Loucy (cell line): ENCODE data around the gene CASP8.

Experiments
- H2AFZ ChIP-seq: fragments of 200-600 bp; sonication (generic); 2 replicates; pipeline ENCODE4 v1.6.0; 2016; ENCODE audit warnings: antibody characterized with exemption, mild to moderate bottlenecking, low read length, moderate library complexity
- H3F3A ChIP-seq: fragments of 200-600 bp; 2 replicates; pipeline ENCODE4 v1.6.0; 2016; ENCODE audit warnings: antibody characterized with exemption, low read depth, mild to moderate bottlenecking
- H3K27me3 ChIP-seq: fragments of 200-600 bp; sonication (generic); 2 replicates; pipeline ENCODE4 v1.6.1; 2014; ENCODE audit warnings: low read length, mild to moderate bottlenecking; ENCODE audit not compliant: insufficient read depth, poor library complexity, severe bottlenecking
- H3K36me3 ChIP-seq: fragments of 200-600 bp; sonication (generic); 2 replicates; pipeline ENCODE4 v1.6.1; 2016; ENCODE audit warnings: low read length; ENCODE audit not compliant: insufficient read depth
- H3K4me1 ChIP-seq: fragments of 200-600 bp; sonication (generic); 2 replicates; pipeline ENCODE4 v1.5.1; 2014; ENCODE audit warnings: low read length, mild to moderate bottlenecking; ENCODE audit not compliant: insufficient read depth, poor library complexity, severe bottlenecking
- H3K4me2 ChIP-seq: fragments of 200-600 bp; sonication (generic); 2 replicates; pipeline ENCODE4 v1.6.0; 2014; ENCODE audit warnings: antibody characterized with exemption, low read length, low read depth, mild to moderate bottlenecking; ENCODE audit not compliant: poor library complexity, severe bottlenecking
- H3K4me3 ChIP-seq: fragments of 200-600 bp; sonication (generic); 2 replicates; pipeline ENCODE4 v1.5.1; 2014; ENCODE audit warnings: low read length, mild to moderate bottlenecking, mixed read lengths; ENCODE audit not compliant: poor library complexity, severe bottlenecking
- H3K79me2 ChIP-seq: fragments of 200-600 bp; sonication (generic); 2 replicates; pipeline ENCODE4 v1.6.1; 2014; ENCODE audit warnings: low read length; ENCODE audit not compliant: insufficient read depth
- H3K9ac ChIP-seq: fragments of 200-600 bp; sonication (generic); 2 replicates; pipeline ENCODE4 v1.6.0; 2014; ENCODE audit warnings: mild to moderate bottlenecking, low read depth, low read length, moderate library complexity; ENCODE audit not compliant: poor library complexity, severe bottlenecking
- H3K9me2 ChIP-seq: fragments of 200-600 bp; sonication (generic); replicated peaks from 2 replicates; pipeline ENCODE4 v1.6.1; 2016; ENCODE audit warnings: low read depth, low read length, mixed read lengths
- H3K9me3 ChIP-seq: fragments of 200-600 bp; sonication (generic); 2 replicates; pipeline ENCODE4 v1.6.1; 2014; ENCODE audit warnings: mild to moderate bottlenecking, antibody characterized with exemption, low read length, low read depth; ENCODE audit not compliant: insufficient read depth
- H4K20me1 ChIP-seq: fragments of 200-600 bp; sonication (generic); 2 replicates; pipeline ENCODE4 v1.6.0; 2014; ENCODE audit warnings: antibody characterized with exemption, low read length, mild to moderate bottlenecking; ENCODE audit not compliant: insufficient read depth, poor library complexity, severe bottlenecking
- EZH2phosphoT487 ChIP-seq: fragments of 200-600 bp; IDR thresholded peaks from 2 replicates; pipeline ENCODE4 v1.6.1; 2018; ENCODE audit warnings: antibody characterized with exemption, mild to moderate bottlenecking, moderate library complexity, borderline replicate concordance
- TF ChIP-seq, protein P1 (sequence below): fragments of 200-600 bp; sonication (generic); conservative IDR thresholded peaks from 2 replicates; pipeline ENCODE4 v1.5.1; 2014; ENCODE audit warnings: mild to moderate bottlenecking, antibody characterized with exemption, low read length

Gene CASP8

DNA sequence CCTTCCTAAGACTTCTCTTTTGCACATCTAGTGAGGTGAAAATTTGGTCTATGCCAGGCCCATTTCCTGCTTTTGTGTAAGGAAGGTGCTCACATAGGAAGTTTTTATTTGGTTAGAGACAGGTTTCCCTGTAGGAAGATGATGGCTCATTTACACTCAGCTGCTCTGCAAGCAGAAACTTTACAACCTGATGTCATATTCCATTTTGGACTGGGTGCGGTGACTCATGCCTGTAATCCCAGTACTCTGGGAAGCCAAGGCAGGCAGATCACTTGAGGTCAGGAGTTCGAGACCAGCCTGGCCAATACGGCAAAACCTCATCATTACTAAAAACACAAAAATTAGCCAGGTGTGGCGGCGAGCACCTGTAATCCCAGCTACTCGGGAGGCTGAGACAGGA is 41.6 kb upstream of the CASP8 start:
- H2AFZ ChIP-seq, result no peak overlapping the region
- H3K9me3 ChIP-seq, result no peaks in the 10 kb centered on the region
- no peak overlapping the region for H3K4me3 ChIP-seq
- H3K36me3 ChIP-seq, result peaks cover 55% of the 10 kb centered on the region; the same call in 1 of the 2 replicates
- no peaks in the 10 kb centered on the region for H3K9me2 ChIP-seq
- H4K20me1 ChIP-seq, result no peaks in the 10 kb centered on the region
- H3K4me1 ChIP-seq, result peaks cover 8% of the 10 kb centered on the region
- no peak overlapping the region for H3K4me2 ChIP-seq
- TF ChIP-seq, protein P1, sequence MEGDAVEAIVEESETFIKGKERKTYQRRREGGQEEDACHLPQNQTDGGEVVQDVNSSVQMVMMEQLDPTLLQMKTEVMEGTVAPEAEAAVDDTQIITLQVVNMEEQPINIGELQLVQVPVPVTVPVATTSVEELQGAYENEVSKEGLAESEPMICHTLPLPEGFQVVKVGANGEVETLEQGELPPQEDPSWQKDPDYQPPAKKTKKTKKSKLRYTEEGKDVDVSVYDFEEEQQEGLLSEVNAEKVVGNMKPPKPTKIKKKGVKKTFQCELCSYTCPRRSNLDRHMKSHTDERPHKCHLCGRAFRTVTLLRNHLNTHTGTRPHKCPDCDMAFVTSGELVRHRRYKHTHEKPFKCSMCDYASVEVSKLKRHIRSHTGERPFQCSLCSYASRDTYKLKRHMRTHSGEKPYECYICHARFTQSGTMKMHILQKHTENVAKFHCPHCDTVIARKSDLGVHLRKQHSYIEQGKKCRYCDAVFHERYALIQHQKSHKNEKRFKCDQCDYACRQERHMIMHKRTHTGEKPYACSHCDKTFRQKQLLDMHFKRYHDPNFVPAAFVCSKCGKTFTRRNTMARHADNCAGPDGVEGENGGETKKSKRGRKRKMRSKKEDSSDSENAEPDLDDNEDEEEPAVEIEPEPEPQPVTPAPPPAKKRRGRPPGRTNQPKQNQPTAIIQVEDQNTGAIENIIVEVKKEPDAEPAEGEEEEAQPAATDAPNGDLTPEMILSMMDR, result no peak
- TF ChIP-seq EZH2phosphoT487, result no peak
- H3K9ac ChIP-seq, result no peak overlapping the region
- H3K27me3 ChIP-seq, result no peaks in the 10 kb centered on the region
- no peaks in the 10 kb centered on the region for H3F3A ChIP-seq
- peaks cover 8% of the 10 kb centered on the region for H3K79me2 ChIP-seq

DNA sequence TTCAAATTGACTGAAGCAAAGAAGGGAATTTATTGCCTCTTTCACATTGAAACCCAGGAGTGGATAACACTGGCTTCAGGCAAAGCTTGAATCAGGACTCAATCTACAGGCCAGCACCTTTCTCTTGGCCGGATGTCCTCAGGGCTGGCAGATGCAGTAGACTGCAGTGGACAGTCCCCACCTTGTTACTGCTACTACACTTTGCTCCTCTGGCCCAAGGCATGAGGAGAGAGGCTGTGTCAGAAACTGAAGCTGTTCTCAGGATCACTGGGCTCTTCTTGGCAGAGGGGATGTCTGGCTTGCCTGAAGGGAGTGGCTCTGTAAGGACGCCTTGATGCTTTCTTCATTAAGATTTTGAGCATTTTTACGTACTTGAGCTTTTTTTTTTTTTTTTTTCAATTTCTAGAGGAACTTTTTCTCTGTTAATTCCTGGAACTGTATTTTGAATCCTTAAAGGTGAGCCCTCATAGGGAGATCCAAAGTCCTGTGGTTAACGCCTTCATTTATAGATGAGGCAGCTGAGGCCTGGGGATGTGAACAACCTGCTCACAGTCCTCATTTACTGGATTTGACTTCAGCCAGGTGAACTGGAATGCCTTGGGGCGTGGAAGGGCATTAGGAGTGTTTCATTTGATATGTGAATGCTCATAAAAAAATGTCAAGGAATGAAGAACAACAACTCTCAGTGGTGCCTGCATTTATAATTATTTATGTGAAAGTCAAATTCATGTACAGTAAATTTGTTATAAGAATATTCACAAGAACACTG is 40.8 kb upstream of the CASP8 start:
- Histone ChIP-seq H3K9me2 (no peaks in the 10 kb centered on the region), H2AFZ (no peak overlapping the region), H4K20me1 (no peaks in the 10 kb centered on the region), H3K9ac (no peak overlapping the region), H3K79me2 (peaks cover 8% of the 10 kb centered on the region), H3K4me1 (peaks cover 4% of the 10 kb centered on the region), H3F3A (no peaks in the 10 kb centered on the region), H3K4me2 (no peak overlapping the region), H3K27me3 (no peaks in the 10 kb centered on the region), H3K9me3 (no peaks in the 10 kb centered on the region), H3K36me3 (peaks cover 55% of the 10 kb centered on the region; the same call in 1 of the 2 replicates), H3K4me3 (no peak overlapping the region)
- no peak for TF ChIP-seq EZH2phosphoT487
- TF ChIP-seq, protein P1, result no peak

DNA sequence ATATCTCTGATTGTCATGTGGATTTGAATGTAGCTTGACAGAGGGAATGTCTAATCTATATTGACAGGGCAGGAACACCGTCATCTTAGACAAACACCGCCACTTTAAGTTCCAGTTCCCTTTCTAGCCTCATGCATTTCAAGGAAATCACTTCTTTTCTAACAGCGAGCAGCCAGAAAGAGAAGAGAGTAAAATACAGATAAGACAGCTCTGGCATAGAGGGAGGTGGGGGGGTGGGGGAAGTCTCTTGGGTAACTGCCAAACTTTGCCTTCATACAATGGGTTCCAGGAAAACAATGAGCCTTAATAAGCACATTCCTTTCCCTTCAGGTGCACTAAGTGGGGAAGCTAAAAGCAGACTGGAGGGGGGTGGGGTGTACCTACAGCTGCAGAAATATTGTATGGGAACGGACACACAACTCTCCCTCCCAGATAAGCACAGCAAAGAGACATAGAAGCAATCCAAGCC is 40.2 kb upstream of the CASP8 start:
- Histone ChIP-seq H3K36me3 (peaks cover 54% of the 10 kb centered on the region; the same call in 1 of the 2 replicates), H3K4me1 (peaks cover 4% of the 10 kb centered on the region), H4K20me1 (no peaks in the 10 kb centered on the region), H3K9me2 (no peaks in the 10 kb centered on the region), H3K4me2 (no peak overlapping the region), H3F3A (no peaks in the 10 kb centered on the region), H2AFZ (no peak overlapping the region), H3K27me3 (no peaks in the 10 kb centered on the region), H3K9me3 (no peaks in the 10 kb centered on the region), H3K79me2 (peaks cover 8% of the 10 kb centered on the region), H3K4me3 (no peak overlapping the region), H3K9ac (no peak overlapping the region)
- TF ChIP-seq EZH2phosphoT487, result no peak
- TF ChIP-seq, protein P1, result no peak
